ENCODE data around the gene EVA1B. TPM values are rescaled to one million over a fixed set of nuclear protein-coding genes. Genes with fewer than 3 reads are reported as not detected.
A peak's percentile ranks its signal among the peaks of the same experiment; 100 is the strongest.

EVA1B gene
- total and polyA plus RNA-seq, 12 donors, result 17.6 to 185 (median 92.3) TPM; not detected in 1

DNA sequence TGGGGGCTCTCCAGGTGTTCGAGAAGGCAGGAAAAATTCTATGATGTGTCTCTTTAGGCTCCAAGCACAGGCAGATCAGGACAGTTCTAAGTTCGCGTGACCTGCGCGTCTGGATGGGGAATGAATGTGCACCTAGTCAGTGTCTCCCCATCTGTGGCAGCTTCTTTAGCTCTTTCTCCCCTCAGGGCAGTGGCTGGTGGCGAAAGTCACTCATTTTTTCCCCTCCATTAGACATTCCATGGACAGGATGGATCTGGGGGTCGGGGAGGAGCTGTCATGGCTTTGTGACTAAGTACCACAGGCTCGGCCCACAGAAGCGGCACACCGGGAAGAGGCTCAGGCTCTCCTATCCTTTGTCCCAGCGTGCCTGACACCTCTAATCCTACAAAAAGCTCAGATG, 31.0 kb upstream of the EVA1B start:
- H3K4me3 ChIP-seq, result no peak overlapping the region
- peaks cover 0 to 36% of the 10 kb centered on the region in 2 donors for H3K36me3 ChIP-seq (replicated peaks in 1 of 2)
- no peak for TF ChIP-seq CTCF (IDR thresholded peaks at IDR 0.05)
- TF ChIP-seq POLR2A (IDR thresholded peaks at IDR 0.05), result no peak
- peaks cover 0 to 31% of the 10 kb centered on the region in 2 donors for H3K4me1 ChIP-seq (replicated peaks in 1 of 2)
- H3K27ac ChIP-seq, result no peak overlapping the region
- no peak for DNase-seq
- H3K9me3 ChIP-seq (replicated peaks in 1 of 3), result no peaks in the 10 kb centered on the region
- intact Hi-C loops (cut with DNase I), result no loop called here
- no peaks in the 10 kb centered on the region for H3K27me3 ChIP-seq
- 92 to 96% (median 93%) methylated on average over 9 to 11 of the region's 11 CpGs for WGBS, 4 donors

DNA sequence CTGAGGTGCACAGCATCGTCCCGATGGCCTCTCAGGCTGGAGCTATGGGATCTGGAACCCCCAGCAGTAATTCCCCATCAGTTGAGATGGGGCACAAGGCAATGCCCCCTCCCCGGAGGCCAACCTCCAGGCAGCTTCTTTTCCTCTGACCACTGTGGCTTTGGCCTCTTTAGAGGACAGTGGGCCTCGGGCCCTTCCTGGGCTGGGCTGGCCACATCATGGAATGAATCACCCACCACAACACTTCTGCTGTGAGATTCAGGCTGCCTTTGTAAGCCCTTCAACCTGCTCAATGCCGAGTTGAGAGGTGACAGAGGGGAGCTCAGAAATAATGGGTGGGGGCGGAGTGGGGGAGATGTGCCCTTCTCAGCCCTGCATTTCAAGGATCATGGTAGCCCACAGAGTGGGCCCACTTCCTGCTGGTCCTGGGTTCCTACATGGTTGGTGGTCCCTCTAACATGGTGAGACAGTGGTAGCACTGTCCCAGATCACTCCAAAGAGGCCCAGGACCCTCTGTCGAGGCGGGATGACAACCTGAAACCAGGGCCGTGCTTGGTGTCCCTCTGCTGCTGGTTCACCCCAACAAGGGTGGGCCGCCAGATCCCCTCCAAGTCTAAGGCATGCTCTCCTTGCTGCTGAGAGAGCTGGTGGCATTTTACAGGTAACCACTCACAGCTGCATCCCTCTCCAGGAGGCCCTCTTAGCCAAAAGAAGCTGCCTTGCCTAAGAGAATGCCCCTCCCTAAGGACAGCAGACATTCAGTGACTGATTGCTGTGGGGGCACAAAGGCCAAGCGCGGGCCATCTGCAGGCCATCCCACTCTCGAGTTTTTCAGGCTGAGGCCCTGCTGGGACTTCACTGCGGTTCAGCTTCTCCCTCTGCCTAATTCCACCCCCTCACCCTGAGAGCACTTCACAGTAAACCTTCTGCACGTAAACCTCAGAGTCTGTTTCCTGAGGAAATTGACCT, 29.7 kb upstream of the EVA1B start:
- H3K4me3 ChIP-seq, result no peak overlapping the region
- intact Hi-C loops (cut with DNase I), result no loop called here
- peak overlapping the region in 1 of 5 donors; percentile 38 for H3K27ac ChIP-seq
- no peaks in the 10 kb centered on the region for H3K9me3 ChIP-seq (replicated peaks in 1 of 3)
- no peak for DNase-seq
- TF ChIP-seq POLR2A (IDR thresholded peaks at IDR 0.05) (no peak), CTCF (IDR thresholded peaks at IDR 0.05) (no peak)
- H3K4me1 ChIP-seq (replicated peaks in 1 of 2), result peaks cover 0 to 28% of the 10 kb centered on the region in 2 donors
- no peaks in the 10 kb centered on the region for H3K27me3 ChIP-seq
- H3K36me3 ChIP-seq (replicated peaks in 1 of 2), result peaks cover 0 to 36% of the 10 kb centered on the region in 2 donors
- WGBS, 4 donors, result 85 to 90% (median 87%) methylated on average over 12 to 15 of the region's 15 CpGs

GRCh38 chr1:36352125-36352909, 28.9 kb upstream of the EVA1B start:
- TF ChIP-seq CTCF (IDR thresholded peaks at IDR 0.05) (no peak), POLR2A (IDR thresholded peaks at IDR 0.05) (no peak)
- no peak for DNase-seq
- intact Hi-C loops (cut with DNase I), result no loop called here
- H3K27ac ChIP-seq, result peak overlapping the region in 2 of 5 donors; percentile 54 to 67
- H3K27me3 ChIP-seq, result no peaks in the 10 kb centered on the region
- no peaks in the 10 kb centered on the region for H3K9me3 ChIP-seq (replicated peaks in 1 of 3)
- H3K4me3 ChIP-seq, result no peak overlapping the region
- WGBS, 4 donors, result 81 to 85% (median 82%) methylated on average over 8 to 13 of the region's 13 CpGs
- H3K4me1 ChIP-seq (replicated peaks in 1 of 2), result peaks cover 0 to 28% of the 10 kb centered on the region in 2 donors
- H3K36me3 ChIP-seq (replicated peaks in 1 of 2), result peaks cover 0 to 40% of the 10 kb centered on the region in 2 donors

Measured in adrenal gland (tissue), 12 donors.